HG03066 (cell line): Measurements from ENCODE around the gene LDLRAD4.

ENCODE experiments used
- ATAC-seq: cut with Tn5 transposase; IDR thresholded peaks from one replicate; pipeline ENCODE4 v1.9.1; 2021; ENCODE audit warnings: low read depth; ENCODE audit not compliant: unreplicated experiment

LDLRAD4 gene

DNA sequence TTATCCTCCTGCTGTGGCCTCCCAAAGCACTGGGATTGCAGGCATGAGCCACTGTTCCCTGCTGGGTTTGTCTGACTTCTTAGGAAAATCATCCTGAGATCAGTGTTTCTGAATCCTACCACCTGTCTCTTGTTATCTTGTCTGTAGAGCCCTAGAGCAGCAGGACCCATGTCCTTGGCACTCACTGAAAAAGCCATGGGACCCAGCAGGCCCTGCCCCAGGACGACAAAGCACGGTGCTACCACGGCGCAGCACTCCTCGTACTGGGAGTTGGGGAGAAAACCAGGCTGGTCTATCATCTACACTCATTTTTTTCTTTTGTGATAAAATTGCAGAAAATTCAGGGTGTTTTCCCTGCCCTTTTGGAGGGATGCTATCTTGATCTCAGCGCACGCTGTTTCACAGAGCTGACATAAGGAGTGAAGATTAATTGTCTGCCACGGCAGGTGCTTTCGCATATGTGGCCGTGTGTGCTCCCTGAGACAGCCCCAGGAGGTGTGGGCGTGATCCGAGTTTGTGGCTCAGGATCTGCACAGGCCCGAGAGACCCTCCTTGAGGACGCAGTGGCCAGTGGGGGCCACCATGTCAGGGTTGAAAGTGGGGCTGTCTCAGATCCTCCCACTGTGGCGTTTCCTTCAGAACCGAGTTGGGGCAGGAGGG is 179.1 kb downstream of the LDLRAD4 start:
- ATAC-seq, result no peak

DNA sequence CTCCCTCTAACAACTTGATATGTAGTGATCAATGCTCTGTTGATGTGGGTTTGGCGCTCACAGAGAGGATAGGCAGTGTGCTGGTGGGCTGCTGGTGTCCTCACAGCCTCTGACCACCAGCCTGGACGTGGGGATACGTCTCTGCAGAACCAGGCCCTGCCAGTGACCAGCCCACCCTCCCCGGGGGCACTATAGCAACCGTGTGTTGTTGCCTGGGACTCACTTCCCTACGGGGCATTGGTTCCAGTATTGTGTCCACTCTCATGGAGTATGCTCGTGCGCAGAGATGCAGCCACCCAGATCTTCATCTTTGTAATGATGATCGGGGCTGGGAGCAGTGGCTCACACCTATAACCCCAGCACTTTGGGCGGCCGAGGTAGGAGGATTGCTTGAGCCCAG is 180.1 kb downstream of the LDLRAD4 start:
- no peak for ATAC-seq

DNA sequence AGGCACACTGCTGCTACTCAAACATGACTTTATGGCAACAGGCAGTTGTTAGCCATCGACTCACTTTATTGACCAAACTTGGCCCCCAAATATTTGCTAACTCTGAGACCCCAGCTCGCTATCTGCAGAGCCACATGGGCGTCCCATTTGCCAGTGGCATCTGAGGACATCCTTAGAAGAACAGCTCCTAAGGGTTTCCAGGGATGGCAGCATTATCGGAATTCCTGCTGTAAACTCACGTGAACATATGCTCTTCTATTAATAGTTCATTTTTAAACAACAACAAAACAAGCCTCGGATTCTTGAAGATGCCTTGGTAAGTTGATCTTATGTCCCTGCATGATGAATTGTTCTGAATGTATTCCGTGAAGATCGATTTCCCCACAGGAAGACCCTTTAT is 181.0 kb downstream of the LDLRAD4 start:
- no peak for ATAC-seq

DNA sequence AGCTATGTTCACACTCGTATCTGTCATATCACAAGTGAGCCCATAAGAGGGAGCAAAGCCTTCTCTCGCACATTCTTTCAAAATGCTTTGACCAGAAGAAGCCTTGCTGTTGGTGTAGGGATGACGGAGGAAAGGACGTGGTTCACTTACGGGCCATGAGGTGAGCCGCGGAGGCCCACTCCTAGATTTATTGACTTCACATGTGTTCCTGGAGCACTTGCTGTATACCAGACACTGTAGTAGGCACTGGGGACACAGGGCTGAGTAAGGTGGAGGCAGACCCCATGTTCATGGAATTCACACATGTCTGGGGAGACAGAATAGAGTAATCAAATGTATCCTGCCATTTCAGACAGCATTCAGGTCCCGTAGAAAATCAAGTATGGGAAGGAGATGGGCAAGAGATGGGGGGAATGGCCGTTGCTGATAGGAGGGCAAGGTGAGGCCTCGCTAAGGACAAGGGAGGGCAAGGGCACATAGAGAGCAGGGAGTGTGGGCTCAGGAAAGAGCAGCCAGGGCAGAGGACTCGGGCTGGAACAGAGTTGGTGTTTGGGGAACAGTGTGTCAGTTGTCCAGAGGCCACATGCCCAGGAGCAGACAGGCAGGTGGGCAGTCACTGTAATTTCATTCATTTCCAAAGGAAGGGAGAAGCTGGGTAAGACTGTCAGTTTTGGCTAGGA is 182.2 kb downstream of the LDLRAD4 start:
- no peak for ATAC-seq

DNA sequence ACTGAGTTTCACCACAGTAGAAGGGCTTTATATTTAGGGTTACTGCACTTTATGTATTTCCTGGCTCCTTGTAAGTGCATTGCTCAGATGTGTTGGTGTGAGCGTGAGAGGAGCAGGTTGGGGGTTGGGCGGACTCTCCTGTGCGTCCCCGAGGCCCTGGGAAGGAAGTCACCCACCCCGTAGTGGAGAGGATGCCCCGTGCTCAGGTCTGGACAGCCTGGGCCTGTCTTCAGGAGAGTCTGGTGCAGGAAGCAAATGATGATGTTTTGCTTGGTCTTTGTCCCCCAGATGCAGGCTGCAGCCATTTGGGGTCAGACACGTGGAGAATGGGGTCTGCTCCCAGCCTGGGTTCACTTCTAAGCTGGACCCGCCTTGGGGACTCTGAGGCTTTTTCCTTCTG is 182.8 kb downstream of the LDLRAD4 start:
- no peak for ATAC-seq

DNA sequence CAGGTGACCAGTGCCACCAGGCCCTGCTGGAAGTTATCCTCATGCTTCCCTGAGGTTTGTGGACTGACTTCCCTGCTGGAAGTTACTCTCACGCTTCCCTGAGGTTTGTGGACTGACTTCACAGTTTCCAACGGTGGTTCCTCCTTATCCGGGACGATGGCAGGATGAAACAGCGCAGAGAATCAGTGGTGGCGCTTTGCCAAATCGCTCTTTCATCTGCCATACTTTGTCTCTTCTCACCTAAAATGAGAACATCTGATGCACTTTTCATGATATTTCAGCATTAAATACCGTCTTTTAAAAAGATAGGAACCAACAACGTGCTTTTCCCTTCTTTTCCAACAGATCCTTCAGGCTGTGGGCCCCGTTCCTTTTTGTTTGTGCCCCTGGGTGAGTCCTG is 183.3 kb downstream of the LDLRAD4 start:
- ATAC-seq, result no peak

DNA sequence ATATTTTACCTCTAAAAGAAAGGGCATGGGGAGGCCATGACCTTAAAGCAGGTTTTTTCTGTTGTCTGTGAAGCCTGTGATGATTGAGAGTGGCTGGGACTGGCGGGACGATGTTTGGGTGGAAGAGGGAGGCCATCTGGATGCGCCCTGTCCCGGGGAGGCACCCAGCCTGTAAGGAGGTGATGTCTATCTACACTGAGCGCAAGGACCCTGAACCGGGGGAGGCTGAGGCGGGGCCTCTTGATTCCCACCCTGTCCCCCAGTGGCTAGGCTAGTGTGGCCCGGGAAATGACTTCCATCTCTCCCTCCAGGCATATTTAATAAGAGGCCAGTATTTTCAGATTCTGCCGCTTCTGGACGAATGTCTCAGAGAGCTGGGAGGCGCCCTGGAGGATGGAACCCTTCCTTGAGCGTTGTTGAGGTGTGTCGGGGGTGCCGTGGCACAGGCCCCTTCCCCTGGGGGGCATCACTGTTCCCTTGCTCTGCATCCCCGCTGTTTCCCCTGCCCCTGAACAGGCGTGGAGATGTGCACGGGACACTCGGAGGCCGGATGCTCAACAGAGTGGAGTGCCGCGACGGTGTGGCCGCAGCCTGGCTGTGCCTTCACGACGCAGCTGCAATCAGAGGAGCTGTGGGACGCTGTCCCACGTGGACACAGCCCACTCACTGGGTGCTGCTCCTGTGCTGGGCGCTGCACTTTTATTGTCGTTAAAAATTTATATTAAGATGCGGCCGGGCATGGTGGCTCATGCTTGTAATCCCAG is 185.4 kb downstream of the LDLRAD4 start:
- no peak for ATAC-seq

DNA sequence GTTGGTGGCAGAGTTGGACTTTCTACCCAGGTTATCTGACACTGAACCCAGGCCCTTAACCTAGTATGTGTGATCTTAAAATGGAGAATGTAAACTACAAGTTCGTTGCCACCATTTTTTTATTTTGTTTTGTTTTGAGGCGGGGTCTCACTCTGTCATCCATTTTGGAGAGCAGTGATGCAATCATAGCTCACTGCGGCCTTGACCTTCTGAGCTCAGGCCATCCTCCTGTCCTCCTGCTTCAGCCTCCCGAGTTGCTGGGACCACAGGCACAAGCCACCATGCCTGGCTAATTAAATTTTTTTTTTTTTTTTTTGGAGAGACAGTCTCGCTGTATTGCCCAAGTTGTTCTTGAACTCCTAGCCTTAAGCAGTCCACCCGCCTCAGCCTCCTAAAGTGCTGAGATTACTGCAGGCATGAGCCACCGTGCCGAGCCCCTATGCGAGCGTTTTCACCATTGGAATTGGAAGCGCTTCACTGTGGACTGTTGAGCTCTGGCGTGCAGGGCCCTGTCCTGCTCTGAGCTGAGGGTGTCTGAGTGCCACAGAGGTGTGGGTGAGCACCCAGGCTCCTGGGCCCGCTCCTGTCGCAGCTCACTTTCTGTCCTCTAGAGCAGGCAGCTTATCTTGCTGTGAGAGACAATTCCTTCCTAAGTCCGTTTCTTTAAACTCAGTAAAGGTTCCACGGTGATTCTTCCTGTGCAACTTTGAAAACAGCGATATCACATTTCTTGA is 186.9 kb downstream of the LDLRAD4 start:
- ATAC-seq, result no peak

DNA sequence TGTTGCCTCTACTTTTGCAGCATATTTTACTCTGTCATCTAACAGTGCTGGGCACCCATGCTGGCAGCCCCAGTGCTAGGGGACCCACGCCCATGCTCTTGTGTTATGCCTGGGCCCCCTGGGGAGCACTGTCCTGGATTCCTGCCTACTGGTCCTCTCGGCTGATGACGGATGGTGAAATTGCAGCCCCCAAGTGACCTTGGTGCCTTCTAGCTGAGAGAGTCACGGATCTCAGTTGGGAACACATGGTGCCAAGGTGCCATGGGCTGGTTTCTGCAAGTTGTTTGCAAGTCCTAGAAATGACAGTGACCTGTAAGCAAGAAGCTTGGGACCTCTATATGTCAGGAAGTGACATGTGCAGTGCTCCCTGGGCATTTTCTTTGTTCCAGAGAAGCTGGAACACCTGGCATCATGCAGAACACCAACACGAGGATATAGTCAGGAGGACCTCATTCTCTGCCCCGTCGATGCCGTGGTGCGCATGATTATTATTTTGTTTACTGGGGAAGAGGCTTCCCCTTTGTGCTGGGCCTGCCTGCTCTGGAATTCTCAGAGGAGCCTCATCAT is 187.6 kb downstream of the LDLRAD4 start:
- no peak for ATAC-seq

DNA sequence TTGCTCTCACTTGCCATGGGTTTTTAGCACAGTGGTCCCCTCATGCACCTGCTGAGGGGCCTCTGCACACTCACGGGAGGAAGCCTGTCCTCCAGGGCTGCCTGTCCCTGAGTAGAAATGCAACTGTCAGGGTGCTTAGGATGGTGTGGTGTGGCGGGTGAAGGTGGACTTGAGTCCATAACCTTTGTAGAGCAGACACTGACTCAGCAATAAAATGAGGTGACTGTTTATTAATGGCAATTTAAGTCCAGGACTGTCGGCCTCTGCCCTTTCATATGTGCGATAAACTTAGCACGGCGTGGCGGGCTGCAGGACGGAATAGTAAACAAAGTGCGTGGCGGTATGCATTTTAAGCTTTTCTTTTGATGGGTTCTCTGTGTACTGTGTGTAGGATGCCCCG is 188.2 kb downstream of the LDLRAD4 start:
- no peak for ATAC-seq

DNA sequence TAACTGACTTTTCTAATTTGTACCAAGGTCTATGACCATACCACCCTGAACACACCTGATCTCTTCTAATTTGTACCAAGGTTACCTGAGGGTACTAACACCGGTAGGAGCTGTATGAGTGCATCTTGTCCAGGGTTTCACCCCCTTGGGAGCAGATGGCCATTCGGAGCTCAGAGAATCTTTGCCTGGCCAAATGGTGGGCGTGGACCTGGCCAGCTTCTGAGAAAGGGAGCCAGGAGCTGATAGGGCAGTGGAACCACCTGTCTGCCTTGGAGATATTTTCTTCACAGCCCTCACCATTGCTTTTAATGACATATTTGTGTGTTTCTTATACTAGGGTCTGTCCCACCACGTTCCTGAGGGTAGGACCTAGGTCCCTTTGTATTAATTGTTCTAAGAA is 188.9 kb downstream of the LDLRAD4 start:
- no peak for ATAC-seq

DNA sequence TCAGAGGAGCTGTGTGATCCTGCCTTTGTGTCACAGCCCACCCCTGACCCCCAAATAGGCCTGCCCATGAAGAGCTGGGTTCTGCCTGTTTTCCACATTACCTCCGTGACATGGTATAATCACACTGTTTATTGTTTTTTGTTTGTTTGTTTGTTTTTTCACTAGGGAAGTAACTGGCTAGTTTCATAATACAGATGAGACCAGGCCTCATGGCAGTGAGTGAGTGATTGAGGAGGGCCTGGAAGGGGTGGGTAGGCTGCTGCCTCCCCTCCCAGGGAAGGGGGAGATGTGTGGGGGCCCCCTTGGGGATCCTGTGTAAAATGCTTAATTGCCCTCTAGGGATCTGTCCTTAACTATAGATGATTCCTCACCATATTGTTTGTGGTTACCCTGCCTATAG is 190.5 kb downstream of the LDLRAD4 start:
- no peak for ATAC-seq

DNA sequence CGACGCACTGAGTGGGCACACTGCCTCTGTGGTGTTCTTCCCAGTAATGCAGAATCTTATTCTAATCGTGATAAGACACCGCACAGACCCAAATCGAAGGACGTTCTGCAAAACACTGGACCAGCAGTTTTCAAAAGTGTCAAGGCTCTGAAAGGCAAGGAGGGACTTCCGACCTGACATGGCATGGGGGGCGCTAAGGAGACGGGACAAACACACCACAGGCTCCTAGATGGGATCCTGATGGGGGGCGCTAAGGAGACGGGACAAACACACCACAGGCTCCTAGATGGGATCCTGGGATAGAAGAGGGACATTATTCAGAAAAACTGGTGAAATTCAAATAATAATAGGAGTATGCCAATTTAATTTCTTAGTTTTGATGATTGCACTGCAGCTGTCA is 191.4 kb downstream of the LDLRAD4 start:
- no peak for ATAC-seq

DNA sequence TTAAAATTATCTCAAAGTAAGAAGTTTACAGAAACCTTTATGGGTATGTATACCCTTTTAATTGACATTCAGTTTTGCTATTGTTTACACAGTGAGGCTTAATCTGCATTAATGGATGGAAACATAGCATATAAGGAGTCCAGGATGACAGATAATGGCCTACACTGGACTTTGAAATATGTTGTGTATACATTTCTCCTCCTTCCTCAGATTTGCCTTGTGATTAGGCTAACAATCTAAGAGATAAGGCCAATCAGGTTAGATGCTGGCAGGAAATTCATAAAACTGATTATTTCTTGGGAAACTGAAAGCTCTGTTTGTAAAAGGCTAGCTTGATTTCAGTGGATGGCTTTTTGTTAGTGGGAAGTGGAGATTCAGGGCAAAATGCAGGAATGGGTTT is 191.9 kb downstream of the LDLRAD4 start:
- ATAC-seq, result no peak

DNA sequence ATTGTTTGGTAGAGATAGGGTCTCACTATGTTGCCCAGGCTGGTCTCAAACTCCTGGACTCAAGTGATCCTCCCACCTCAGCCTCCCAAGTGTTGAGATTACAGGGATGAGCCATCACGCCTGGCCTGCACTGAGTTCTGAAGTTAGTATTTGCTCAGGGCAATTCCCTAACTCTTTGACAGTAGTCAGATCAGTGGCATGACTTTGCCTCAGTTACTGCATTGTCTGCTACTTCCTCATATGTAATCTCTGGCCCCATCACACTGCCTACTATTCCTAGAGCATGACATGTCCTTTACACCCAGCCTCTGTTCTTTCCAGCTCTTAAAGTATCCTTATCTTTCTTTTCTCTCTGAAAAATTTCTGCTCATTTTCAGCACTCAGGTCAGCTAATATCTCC is 193.5 kb downstream of the LDLRAD4 start:
- ATAC-seq, result no peak

DNA sequence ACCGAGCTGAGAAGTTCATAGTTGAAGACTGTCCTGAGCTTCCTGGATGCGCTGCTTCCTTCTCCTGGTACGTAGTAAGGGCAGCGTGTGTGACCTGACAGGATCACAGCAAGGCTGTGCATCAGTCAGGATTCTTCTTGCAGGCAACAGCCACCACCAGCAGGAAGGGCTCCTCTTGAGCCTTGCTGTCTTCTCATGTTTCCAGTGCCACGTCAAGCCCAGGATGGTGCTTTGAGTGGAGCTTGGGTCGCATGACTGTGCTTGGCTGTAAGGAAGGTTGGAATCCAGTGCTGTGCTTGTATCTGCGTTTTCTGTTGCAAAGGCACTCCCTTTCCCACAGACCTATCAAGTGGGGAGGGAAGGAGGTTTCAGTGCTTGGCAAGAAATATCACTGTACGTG is 194.3 kb downstream of the LDLRAD4 start:
- no peak for ATAC-seq

DNA sequence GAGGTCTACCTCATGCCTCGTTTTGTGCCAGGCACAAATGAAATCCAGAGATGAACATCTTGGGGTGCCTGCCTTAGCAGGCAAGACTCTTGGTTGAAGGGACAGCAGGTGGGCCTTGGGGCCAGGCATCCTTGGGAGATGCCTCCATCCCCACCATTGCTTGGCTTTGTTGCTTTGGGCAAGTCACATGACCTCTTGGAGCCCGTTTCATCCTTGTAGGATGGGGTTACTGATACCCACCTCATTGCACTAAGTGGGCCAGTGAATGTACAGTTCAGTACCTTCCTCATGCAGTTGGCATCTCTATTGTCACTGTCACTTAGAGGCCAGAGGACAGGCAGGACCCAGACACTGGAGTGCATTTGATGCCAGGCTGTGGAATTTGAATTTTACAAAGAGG is 195.5 kb downstream of the LDLRAD4 start:
- ATAC-seq, result no peak

DNA sequence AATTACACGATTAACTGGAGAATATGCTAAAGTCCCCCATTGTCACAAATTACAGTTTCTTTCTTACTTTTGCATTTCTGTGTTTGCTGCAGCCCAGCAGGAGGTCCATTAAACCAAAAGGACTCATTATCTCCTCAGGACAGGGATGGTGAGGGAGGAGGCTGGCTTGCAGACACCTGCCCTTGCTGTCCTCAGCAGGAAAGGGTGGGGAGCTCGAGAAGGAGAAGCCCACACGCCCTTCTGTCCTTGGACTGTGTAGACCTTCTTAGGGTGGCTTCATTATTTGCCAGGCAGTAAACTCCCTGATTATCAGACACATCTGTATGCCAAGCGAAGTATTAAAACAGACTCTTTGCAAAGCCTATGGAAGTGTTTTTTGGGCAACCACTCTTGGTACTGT is 196.0 kb downstream of the LDLRAD4 start:
- ATAC-seq, result no peak

DNA sequence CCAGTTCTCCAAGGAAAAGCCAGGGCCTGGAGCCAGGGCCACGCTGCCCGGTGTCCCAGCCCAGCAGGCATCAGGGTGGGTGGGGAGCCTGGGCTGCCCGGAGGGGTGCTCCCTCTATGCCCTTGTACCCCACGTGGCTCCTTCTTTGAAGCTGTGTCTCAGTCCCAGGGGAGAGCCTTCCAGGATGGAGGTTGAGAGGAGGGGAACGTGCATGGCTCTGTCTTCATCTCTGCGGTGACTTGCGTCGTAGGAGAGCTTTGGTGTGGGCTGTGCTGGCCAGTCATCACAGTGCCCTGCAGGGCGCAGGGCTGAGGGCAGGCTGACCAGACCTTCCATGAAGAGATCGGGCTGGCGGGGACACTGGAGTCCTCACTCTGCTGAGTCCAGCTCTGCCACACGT is 197.2 kb downstream of the LDLRAD4 start:
- ATAC-seq, result no peak

DNA sequence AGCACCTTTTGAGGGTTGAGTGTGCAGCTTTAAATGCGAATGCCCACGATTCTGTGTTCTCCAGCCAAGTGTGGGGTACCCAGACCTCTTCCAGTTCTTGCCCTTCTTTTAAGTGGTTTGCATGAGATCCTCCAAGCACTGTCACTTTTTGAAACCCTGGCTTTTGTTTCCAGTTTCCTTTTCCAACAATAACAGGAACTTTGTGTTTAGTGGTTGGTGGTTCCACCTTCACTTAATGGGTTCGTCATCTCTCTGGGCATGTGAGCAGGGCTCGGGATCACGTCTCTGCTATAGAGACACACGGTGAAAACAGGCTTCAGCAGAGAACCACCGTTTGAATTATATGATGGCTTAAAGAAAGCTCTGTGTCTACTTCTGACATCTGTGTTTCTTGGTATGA is 197.6 kb downstream of the LDLRAD4 start:
- no peak for ATAC-seq

DNA sequence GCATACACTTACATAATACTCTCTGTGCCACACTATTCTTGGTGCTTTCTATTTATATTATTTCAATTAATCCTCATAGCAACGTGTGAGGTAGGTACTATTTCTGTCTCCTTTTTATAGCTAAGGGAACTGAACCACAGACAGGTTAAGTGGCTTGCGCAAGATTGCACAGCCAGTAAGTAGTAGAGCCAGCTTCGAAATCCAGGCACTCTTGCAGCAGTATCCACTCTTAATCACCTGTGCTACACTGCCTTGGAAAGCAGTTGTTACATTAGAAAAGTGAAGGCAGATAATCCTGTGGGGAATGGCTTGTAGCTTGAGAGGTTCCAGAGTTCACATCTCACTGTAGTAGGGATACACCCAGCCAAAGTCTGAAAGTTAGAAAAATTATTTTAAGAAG is 198.3 kb downstream of the LDLRAD4 start:
- no peak for ATAC-seq
